Measurements from ENCODE around the gene PLS1. TPM values are rescaled to one million over a fixed set of nuclear protein-coding genes. Genes with fewer than 3 reads are reported as not detected.
"Not testable (repeated sequence)": the region's sequence is repeated elsewhere in the genome, so short reads cannot be mapped to it uniquely, and the experiment has no call there.

PLS1 gene
- total RNA-seq, 3 donors from 2014 or later (not counting 1 experiment from before 2014, with no cell fraction given), result 1.2 to 2.6 (median 1.6) TPM

DNA sequence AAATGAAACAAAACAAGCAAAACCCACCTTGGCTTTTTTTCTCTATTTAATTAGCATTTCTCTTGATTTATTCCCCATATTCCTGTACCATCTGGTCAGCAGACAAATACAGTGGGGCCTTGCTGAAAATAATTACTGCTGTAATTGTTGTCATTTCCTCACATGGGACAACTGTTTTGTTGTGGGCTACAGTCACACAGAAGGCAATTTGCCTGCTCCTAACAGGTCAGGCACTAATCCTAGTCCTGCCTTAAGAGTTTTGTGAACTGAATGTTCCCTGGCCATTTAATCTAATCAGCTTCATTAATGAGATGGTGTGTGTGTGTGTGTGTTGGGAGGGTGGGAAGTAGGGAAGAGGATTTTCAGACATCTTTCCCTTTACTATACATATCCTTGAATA is 139.3 kb downstream of the PLS1 start:
- DNase-seq, result no peak
- no peak for ATAC-seq
- Histone ChIP-seq H3K27me3 (ENCODE audit: control insufficient read depth, insufficient read depth, low read length) (peaks cover 3% of the 10 kb centered on the region), H3K27ac (ENCODE audit: low read length) (no peak overlapping the region), H3K9me3 (ENCODE audit: control insufficient read depth, insufficient read depth, low read length) (no peaks in the 10 kb centered on the region), H3K4me1 (ENCODE audit: control insufficient read depth, insufficient read depth, low read length) (no peaks in the 10 kb centered on the region), H3K4me3 (ENCODE audit: low read length) (no peak overlapping the region), H3K36me3 (ENCODE audit: control insufficient read depth, insufficient read depth, low read length) (no peaks in the 10 kb centered on the region)
- no peak overlapping the region for H3K4me3 Mint-ChIP-seq
- intact Hi-C loops (cut with micrococcal nuclease), result no loop called here
- no peaks in the 10 kb centered on the region for H3K36me3 Mint-ChIP-seq
- no peaks in the 10 kb centered on the region for H3K9me3 Mint-ChIP-seq
- no peaks in the 10 kb centered on the region for H3K4me1 Mint-ChIP-seq
- no peak overlapping the region for H3K27ac Mint-ChIP-seq
- TF ChIP-seq, protein P1, sequence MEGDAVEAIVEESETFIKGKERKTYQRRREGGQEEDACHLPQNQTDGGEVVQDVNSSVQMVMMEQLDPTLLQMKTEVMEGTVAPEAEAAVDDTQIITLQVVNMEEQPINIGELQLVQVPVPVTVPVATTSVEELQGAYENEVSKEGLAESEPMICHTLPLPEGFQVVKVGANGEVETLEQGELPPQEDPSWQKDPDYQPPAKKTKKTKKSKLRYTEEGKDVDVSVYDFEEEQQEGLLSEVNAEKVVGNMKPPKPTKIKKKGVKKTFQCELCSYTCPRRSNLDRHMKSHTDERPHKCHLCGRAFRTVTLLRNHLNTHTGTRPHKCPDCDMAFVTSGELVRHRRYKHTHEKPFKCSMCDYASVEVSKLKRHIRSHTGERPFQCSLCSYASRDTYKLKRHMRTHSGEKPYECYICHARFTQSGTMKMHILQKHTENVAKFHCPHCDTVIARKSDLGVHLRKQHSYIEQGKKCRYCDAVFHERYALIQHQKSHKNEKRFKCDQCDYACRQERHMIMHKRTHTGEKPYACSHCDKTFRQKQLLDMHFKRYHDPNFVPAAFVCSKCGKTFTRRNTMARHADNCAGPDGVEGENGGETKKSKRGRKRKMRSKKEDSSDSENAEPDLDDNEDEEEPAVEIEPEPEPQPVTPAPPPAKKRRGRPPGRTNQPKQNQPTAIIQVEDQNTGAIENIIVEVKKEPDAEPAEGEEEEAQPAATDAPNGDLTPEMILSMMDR (IDR thresholded peaks at IDR 0.05), result no peak
- H3K27me3 Mint-ChIP-seq (ENCODE audit: low read depth in 2 of 2), result peaks cover 0 to 5% of the 10 kb centered on the region in 2 donors

DNA sequence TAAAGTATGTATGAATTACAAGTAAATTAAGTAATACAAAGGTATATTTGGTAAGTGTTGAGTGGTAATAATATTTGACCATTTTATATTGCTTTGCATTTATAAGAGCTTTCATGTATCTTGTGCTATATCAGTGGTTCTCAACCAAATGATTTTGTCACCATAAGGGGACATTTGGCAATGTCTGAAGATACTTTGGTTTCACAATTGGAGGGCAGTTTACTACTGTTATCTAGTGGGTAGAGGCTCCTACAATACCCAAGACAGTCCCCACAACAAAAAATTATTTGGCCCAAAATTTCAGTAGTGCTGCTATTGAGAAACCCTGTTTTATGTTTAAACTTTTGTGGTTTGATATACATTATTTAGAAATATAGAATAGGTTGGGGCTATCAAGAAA is 142.2 kb downstream of the PLS1 start:
- TF ChIP-seq, protein P1 (IDR thresholded peaks at IDR 0.05), result no peak
- no peak overlapping the region for H3K27ac ChIP-seq (ENCODE audit: low read length)
- no peaks in the 10 kb centered on the region for H3K36me3 ChIP-seq (ENCODE audit: control insufficient read depth, insufficient read depth, low read length)
- Mint-ChIP-seq H3K36me3 (no peaks in the 10 kb centered on the region), H3K9me3 (no peaks in the 10 kb centered on the region), H3K27ac (no peak overlapping the region), H3K4me1 (no peaks in the 10 kb centered on the region), H3K4me3 (no peak overlapping the region), H3K27me3 (ENCODE audit: low read depth in 2 of 2) (peaks cover 7 to 9% of the 10 kb centered on the region in 2 donors)
- no peak for DNase-seq
- H3K27me3 ChIP-seq (ENCODE audit: control insufficient read depth, insufficient read depth, low read length), result peaks cover 3% of the 10 kb centered on the region
- H3K4me1 ChIP-seq (ENCODE audit: control insufficient read depth, insufficient read depth, low read length), result no peaks in the 10 kb centered on the region
- ATAC-seq, result no peak
- no peaks in the 10 kb centered on the region for H3K9me3 ChIP-seq (ENCODE audit: control insufficient read depth, insufficient read depth, low read length)
- H3K4me3 ChIP-seq (ENCODE audit: low read length), result no peak overlapping the region
- intact Hi-C loops (cut with micrococcal nuclease), result no loop called here

DNA sequence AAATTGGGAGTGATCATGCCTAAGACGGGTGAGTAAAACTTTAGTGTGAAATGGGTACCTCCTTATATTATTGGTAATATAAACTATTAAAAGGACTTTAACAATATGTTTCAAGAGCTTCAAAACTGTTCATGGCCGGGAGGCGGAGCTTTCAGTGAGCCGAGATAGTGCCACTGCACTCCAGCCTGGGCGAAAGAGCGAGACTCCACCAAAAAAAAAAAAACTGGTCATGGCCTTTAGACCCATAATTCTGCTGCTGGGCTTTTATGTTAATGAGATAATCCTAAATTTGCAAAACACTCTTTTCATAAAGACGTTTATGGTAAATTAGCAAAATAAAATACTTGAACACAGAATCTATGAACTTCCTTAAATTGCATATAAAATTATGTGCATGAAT is 150.5 kb downstream of the PLS1 start:
- intact Hi-C loops (cut with micrococcal nuclease), result no loop called here

DNA sequence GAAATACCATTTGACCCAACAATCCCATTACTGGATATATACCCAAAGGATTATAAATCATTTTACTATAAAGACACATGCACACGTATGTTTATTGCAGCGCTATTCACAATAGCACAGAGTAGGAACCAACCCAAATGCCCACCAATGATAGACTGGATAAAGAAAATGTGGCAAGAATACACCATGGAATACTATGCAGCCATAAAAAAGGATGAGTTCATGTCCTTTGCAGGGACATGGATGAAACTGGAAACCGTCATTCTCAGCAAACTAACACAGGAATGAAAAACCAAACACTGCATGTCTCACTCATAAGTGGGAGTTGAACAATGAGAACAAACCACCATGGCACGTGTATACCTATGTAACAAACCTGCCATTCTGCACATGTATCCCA is 154.3 kb downstream of the PLS1 start:
- H3K4me1 ChIP-seq (ENCODE audit: control insufficient read depth, insufficient read depth, low read length); intact Hi-C loops (cut with micrococcal nuclease); H3K4me3 ChIP-seq (ENCODE audit: low read length); H3K27ac Mint-ChIP-seq; H3K9me3 ChIP-seq (ENCODE audit: control insufficient read depth, insufficient read depth, low read length); H3K36me3 Mint-ChIP-seq; H3K27ac ChIP-seq (ENCODE audit: low read length); H3K36me3 ChIP-seq (ENCODE audit: control insufficient read depth, insufficient read depth, low read length); DNase-seq; H3K27me3 Mint-ChIP-seq (ENCODE audit: low read depth in 2 of 2); H3K4me1 Mint-ChIP-seq; H3K9me3 Mint-ChIP-seq; H3K4me3 Mint-ChIP-seq; H3K27me3 ChIP-seq (ENCODE audit: control insufficient read depth, insufficient read depth, low read length); ATAC-seq: not testable (repeated sequence)
- WGBS (ENCODE audit: insufficient coverage), result 100% methylated on average over 1 of the region's 4 CpGs

More for the DNA sequence above, 150.5 kb downstream of the PLS1 start:
- no peak for DNase-seq
- Mint-ChIP-seq H3K27ac (no peak overlapping the region), H3K36me3 (no peaks in the 10 kb centered on the region), H3K4me3 (no peak overlapping the region), H3K27me3 (ENCODE audit: low read depth in 2 of 2) (peaks cover 4 to 14% of the 10 kb centered on the region in 2 donors), H3K4me1 (no peaks in the 10 kb centered on the region), H3K9me3 (no peaks in the 10 kb centered on the region)
- no peaks in the 10 kb centered on the region for H3K27me3 ChIP-seq (ENCODE audit: control insufficient read depth, insufficient read depth, low read length)
- ATAC-seq, result no peak
- TF ChIP-seq, protein P1 (IDR thresholded peaks at IDR 0.05), result no peak
- H3K36me3 ChIP-seq (ENCODE audit: control insufficient read depth, insufficient read depth, low read length), result no peaks in the 10 kb centered on the region
- H3K9me3 ChIP-seq (ENCODE audit: control insufficient read depth, insufficient read depth, low read length), result no peaks in the 10 kb centered on the region
- no peak overlapping the region for H3K4me3 ChIP-seq (ENCODE audit: low read length)
- H3K4me1 ChIP-seq (ENCODE audit: control insufficient read depth, insufficient read depth, low read length), result no peaks in the 10 kb centered on the region
- 95% methylated on average over 5 of the region's 7 CpGs for WGBS (ENCODE audit: insufficient coverage)
- H3K27ac ChIP-seq (ENCODE audit: low read length), result no peak overlapping the region

DNA sequence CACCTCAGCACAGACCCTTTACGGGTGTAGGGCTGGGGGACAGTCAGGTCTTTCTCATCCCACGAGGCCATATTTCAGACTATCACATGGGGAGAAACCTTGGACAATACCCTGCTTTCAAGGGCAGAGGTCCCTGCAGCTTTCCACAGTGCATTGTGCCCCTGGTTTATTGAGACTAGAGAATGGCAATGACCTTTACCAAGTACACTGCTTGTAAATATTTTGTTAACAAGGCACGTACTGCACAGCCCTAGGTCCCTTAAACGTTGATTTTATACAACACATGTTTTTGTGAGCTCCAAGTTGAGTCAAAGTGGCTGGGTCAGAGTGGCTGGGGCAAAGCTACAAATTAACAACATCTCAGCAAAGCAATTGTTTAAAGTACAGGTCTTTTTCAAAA is 156.4 kb downstream of the PLS1 start:
- H3K4me1 Mint-ChIP-seq; ATAC-seq; H3K27ac ChIP-seq (ENCODE audit: low read length); H3K4me3 ChIP-seq (ENCODE audit: low read length); DNase-seq; intact Hi-C loops (cut with micrococcal nuclease); H3K4me1 ChIP-seq (ENCODE audit: control insufficient read depth, insufficient read depth, low read length); H3K27me3 ChIP-seq (ENCODE audit: control insufficient read depth, insufficient read depth, low read length); H3K9me3 ChIP-seq (ENCODE audit: control insufficient read depth, insufficient read depth, low read length); H3K4me3 Mint-ChIP-seq; H3K36me3 ChIP-seq (ENCODE audit: control insufficient read depth, insufficient read depth, low read length); H3K9me3 Mint-ChIP-seq; H3K36me3 Mint-ChIP-seq; H3K27me3 Mint-ChIP-seq (ENCODE audit: low read depth in 2 of 2); H3K27ac Mint-ChIP-seq: not testable (repeated sequence)
- 78% methylated on average over 2 of the region's 4 CpGs for WGBS (ENCODE audit: insufficient coverage)
